ENCODE results near the gene CTPS2. TPM values are rescaled to one million over a fixed set of nuclear protein-coding genes. Genes with fewer than 3 reads are reported as not detected.

CTPS2 gene
- total RNA-seq, 1 experiment from 2014 or later = 9.6 TPM

- no peaks in the 10 kb centered on the region for H4K20me1 ChIP-seq (ENCODE audit: insufficient read depth)
- no peaks in the 10 kb centered on the region for H3K4me1 ChIP-seq (ENCODE audit: control insufficient read depth in 1 of 2, insufficient read depth in 2 of 2, low read length in 2 of 2)
- intact Hi-C loops (cut with micrococcal nuclease) = no loop called here
- ChIA-PET POLR2A (no interaction called here), RAD21 (ENCODE audit: low non-redundant PET in 1 of 2, low total read pairs in 2 of 2, uncharacterized antibody in 2 of 2, unreplicated experiment in 2 of 2) (no interaction called here), CTCF (no interaction called here)
- no TSS peak for BruUV-seq (replicated peaks)
- H3K27me3 ChIP-seq (ENCODE audit: insufficient read depth, low read length) = no peaks in the 10 kb centered on the region
- TF ChIP-seq TCF7L2 (IDR thresholded peaks at IDR 0.05; ENCODE audit: borderline replicate concordance, extremely low read depth, insufficient read depth, insufficient read length) = no peak
- no peak for TF ChIP-seq EGR1 (IDR thresholded peaks at IDR 0.05; ENCODE audit: low read depth)
- TF ChIP-seq SP1 (IDR thresholded peaks at IDR 0.05; ENCODE audit: low read depth) = no peak
- TF ChIP-seq SIN3A (IDR thresholded peaks at IDR 0.05; ENCODE audit: low read depth) = no peak
- TF ChIP-seq ELF1 (IDR thresholded peaks at IDR 0.05; ENCODE audit: borderline replicate concordance, low read depth) = no peak
- no peak for TF ChIP-seq JUND (IDR thresholded peaks at IDR 0.05)
- TF ChIP-seq FOSL1 (IDR thresholded peaks at IDR 0.05; ENCODE audit: low read depth) = no peak
- TF ChIP-seq ZNF274 (IDR thresholded peaks at IDR 0.05; ENCODE audit: low read depth, low read length) = no peak
- no peak for TF ChIP-seq CTCF (IDR thresholded peaks at IDR 0.05 in 2 of 3, conservative IDR thresholded peaks at IDR 0.05 in 1 of 3; ENCODE audit: borderline replicate concordance in 1 of 3, insufficient read depth in 1 of 3, low read depth in 2 of 3, low read length in 2 of 3)
- TF ChIP-seq, protein P1, sequence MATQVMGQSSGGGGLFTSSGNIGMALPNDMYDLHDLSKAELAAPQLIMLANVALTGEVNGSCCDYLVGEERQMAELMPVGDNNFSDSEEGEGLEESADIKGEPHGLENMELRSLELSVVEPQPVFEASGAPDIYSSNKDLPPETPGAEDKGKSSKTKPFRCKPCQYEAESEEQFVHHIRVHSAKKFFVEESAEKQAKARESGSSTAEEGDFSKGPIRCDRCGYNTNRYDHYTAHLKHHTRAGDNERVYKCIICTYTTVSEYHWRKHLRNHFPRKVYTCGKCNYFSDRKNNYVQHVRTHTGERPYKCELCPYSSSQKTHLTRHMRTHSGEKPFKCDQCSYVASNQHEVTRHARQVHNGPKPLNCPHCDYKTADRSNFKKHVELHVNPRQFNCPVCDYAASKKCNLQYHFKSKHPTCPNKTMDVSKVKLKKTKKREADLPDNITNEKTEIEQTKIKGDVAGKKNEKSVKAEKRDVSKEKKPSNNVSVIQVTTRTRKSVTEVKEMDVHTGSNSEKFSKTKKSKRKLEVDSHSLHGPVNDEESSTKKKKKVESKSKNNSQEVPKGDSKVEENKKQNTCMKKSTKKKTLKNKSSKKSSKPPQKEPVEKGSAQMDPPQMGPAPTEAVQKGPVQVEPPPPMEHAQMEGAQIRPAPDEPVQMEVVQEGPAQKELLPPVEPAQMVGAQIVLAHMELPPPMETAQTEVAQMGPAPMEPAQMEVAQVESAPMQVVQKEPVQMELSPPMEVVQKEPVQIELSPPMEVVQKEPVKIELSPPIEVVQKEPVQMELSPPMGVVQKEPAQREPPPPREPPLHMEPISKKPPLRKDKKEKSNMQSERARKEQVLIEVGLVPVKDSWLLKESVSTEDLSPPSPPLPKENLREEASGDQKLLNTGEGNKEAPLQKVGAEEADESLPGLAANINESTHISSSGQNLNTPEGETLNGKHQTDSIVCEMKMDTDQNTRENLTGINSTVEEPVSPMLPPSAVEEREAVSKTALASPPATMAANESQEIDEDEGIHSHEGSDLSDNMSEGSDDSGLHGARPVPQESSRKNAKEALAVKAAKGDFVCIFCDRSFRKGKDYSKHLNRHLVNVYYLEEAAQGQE (IDR thresholded peaks at IDR 0.05; ENCODE audit: low read depth) = no peak
- TF ChIP-seq ZFX (IDR thresholded peaks at IDR 0.05) = no peak
- TF ChIP-seq MAX (IDR thresholded peaks at IDR 0.05) = no peak
- TF ChIP-seq CBX3 (IDR thresholded peaks at IDR 0.05; ENCODE audit: low read depth) = no peak
- no peak for TF ChIP-seq EZH2 (IDR thresholded peaks at IDR 0.05)
- no peak for TF ChIP-seq POLR2A (IDR thresholded peaks at IDR 0.05; ENCODE audit: borderline replicate concordance, extremely low read depth, insufficient read depth, insufficient read length)
- TF ChIP-seq, protein P2, sequence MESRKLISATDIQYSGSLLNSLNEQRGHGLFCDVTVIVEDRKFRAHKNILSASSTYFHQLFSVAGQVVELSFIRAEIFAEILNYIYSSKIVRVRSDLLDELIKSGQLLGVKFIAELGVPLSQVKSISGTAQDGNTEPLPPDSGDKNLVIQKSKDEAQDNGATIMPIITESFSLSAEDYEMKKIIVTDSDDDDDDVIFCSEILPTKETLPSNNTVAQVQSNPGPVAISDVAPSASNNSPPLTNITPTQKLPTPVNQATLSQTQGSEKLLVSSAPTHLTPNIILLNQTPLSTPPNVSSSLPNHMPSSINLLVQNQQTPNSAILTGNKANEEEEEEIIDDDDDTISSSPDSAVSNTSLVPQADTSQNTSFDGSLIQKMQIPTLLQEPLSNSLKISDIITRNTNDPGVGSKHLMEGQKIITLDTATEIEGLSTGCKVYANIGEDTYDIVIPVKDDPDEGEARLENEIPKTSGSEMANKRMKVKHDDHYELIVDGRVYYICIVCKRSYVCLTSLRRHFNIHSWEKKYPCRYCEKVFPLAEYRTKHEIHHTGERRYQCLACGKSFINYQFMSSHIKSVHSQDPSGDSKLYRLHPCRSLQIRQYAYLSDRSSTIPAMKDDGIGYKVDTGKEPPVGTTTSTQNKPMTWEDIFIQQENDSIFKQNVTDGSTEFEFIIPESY (IDR thresholded peaks at IDR 0.05; ENCODE audit: extremely low read depth, insufficient replicate concordance, low read length) = no peak
- no peak for TF ChIP-seq CEBPB (IDR thresholded peaks at IDR 0.05; ENCODE audit: low read depth)
- no peak for TF ChIP-seq POLR2AphosphoS5 (IDR thresholded peaks at IDR 0.05; ENCODE audit: low read depth, low read length)
- TF ChIP-seq EZH2phosphoT487 (IDR thresholded peaks at IDR 0.05; ENCODE audit: borderline replicate concordance) = no peak
- H3K36me3 ChIP-seq (ENCODE audit: control insufficient read depth in 1 of 2, insufficient read depth in 2 of 2, low read length in 2 of 2) = no peaks in the 10 kb centered on the region
- no peak overlapping the region for H3K4me3 ChIP-seq (replicated peaks in 1 of 2; ENCODE audit: low read depth in 1 of 2, low read length in 2 of 2)
- H2AFZ ChIP-seq (ENCODE audit: low read depth, low read length, poor library complexity, severe bottlenecking) = no peak overlapping the region
- ATAC-seq = no peak
- H3K27ac ChIP-seq (ENCODE audit: low read depth, low read length) = no peak overlapping the region
- H3K9me2 ChIP-seq (ENCODE audit: insufficient read depth) = no peaks in the 10 kb centered on the region
- no peak for DNase-seq (ENCODE audit: low read depth, low spot score)
- H3K79me2 ChIP-seq (ENCODE audit: insufficient read depth, low read length) = no peaks in the 10 kb centered on the region
- no peak overlapping the region for H3K4me2 ChIP-seq (ENCODE audit: low read length)
- H3K9me3 ChIP-seq (ENCODE audit: control insufficient read depth in 1 of 2, insufficient read depth in 1 of 2, low read depth in 1 of 2, low read length in 2 of 2) = no peaks in the 10 kb centered on the region
- H3K9ac ChIP-seq (ENCODE audit: low read length) = no peak overlapping the region
Measured at GRCh38 chrX:16566571-16566970, 145.9 kb downstream of the CTPS2 start.

All from HCT116 (cell line).